ENCODE results near the gene PCDH9.

The PCDH9 gene

GRCh38 chr13:67033170-67033569 is 197.0 kb downstream of the PCDH9 start:
- Histone ChIP-seq H3K27ac (ENCODE audit: poor library complexity, severe bottlenecking) (no peak overlapping the region), H3K4me3 (ENCODE audit: severe bottlenecking) (no peak overlapping the region), H3K36me3 (ENCODE audit: low read depth) (no peaks in the 10 kb centered on the region), H3K27me3 (ENCODE audit: insufficient read depth, poor library complexity, severe bottlenecking) (no peaks in the 10 kb centered on the region), H3K9me3 (ENCODE audit: severe bottlenecking) (no peaks in the 10 kb centered on the region), H3K4me1 (ENCODE audit: insufficient read depth, poor library complexity, severe bottlenecking) (no peaks in the 10 kb centered on the region)
- ATAC-seq (ENCODE audit: low read depth) (no peak), DNase-seq (ENCODE audit: low spot score) (no peak)
- TF ChIP-seq CTCF (IDR thresholded peaks at IDR 0.05; ENCODE audit: poor library complexity, severe bottlenecking), result no peak

GRCh38 chr13:67023130-67023876 is 206.8 kb downstream of the PCDH9 start:
- no peak overlapping the region for H3K4me3 ChIP-seq (ENCODE audit: severe bottlenecking)
- no peak for TF ChIP-seq CTCF (IDR thresholded peaks at IDR 0.05; ENCODE audit: poor library complexity, severe bottlenecking)
- H3K9me3 ChIP-seq (ENCODE audit: severe bottlenecking), result no peaks in the 10 kb centered on the region
- no peaks in the 10 kb centered on the region for H3K4me1 ChIP-seq (ENCODE audit: insufficient read depth, poor library complexity, severe bottlenecking)
- ATAC-seq (ENCODE audit: low read depth), result no peak
- no peaks in the 10 kb centered on the region for H3K36me3 ChIP-seq (ENCODE audit: low read depth)
- no peaks in the 10 kb centered on the region for H3K27me3 ChIP-seq (ENCODE audit: insufficient read depth, poor library complexity, severe bottlenecking)
- DNase-seq (ENCODE audit: low spot score), result no peak
- H3K27ac ChIP-seq (ENCODE audit: poor library complexity, severe bottlenecking), result no peak overlapping the region

- Histone ChIP-seq H3K27me3 (ENCODE audit: insufficient read depth, poor library complexity, severe bottlenecking) (no peaks in the 10 kb centered on the region), H3K27ac (ENCODE audit: poor library complexity, severe bottlenecking) (no peak overlapping the region), H3K9me3 (ENCODE audit: severe bottlenecking) (no peaks in the 10 kb centered on the region), H3K4me1 (ENCODE audit: insufficient read depth, poor library complexity, severe bottlenecking) (no peaks in the 10 kb centered on the region), H3K4me3 (ENCODE audit: severe bottlenecking) (no peak overlapping the region), H3K36me3 (ENCODE audit: low read depth) (no peaks in the 10 kb centered on the region)
- no peak for ATAC-seq (ENCODE audit: low read depth)
- no peak for TF ChIP-seq CTCF (IDR thresholded peaks at IDR 0.05; ENCODE audit: poor library complexity, severe bottlenecking)
- no peak for DNase-seq (ENCODE audit: low spot score)
These were observed 211.4 kb downstream of the PCDH9 start for GRCh38 chr13:67018775-67019174.

GRCh38 chr13:67017276-67017675 is 212.9 kb downstream of the PCDH9 start:
- no peak for ATAC-seq (ENCODE audit: low read depth)
- Histone ChIP-seq H3K36me3 (ENCODE audit: low read depth) (no peaks in the 10 kb centered on the region), H3K9me3 (ENCODE audit: severe bottlenecking) (no peaks in the 10 kb centered on the region), H3K27me3 (ENCODE audit: insufficient read depth, poor library complexity, severe bottlenecking) (no peaks in the 10 kb centered on the region), H3K4me3 (ENCODE audit: severe bottlenecking) (no peak overlapping the region), H3K4me1 (ENCODE audit: insufficient read depth, poor library complexity, severe bottlenecking) (no peaks in the 10 kb centered on the region), H3K27ac (ENCODE audit: poor library complexity, severe bottlenecking) (no peak overlapping the region)
- DNase-seq (ENCODE audit: low spot score), result no peak
- TF ChIP-seq CTCF (IDR thresholded peaks at IDR 0.05; ENCODE audit: poor library complexity, severe bottlenecking), result no peak

- H3K4me3 ChIP-seq (ENCODE audit: severe bottlenecking), result no peak overlapping the region
- TF ChIP-seq CTCF (IDR thresholded peaks at IDR 0.05; ENCODE audit: poor library complexity, severe bottlenecking), result no peak
- ATAC-seq (ENCODE audit: low read depth), result no peak
- no peak overlapping the region for H3K27ac ChIP-seq (ENCODE audit: poor library complexity, severe bottlenecking)
- no peak for DNase-seq (ENCODE audit: low spot score)
- no peaks in the 10 kb centered on the region for H3K9me3 ChIP-seq (ENCODE audit: severe bottlenecking)
- no peaks in the 10 kb centered on the region for H3K4me1 ChIP-seq (ENCODE audit: insufficient read depth, poor library complexity, severe bottlenecking)
- H3K27me3 ChIP-seq (ENCODE audit: insufficient read depth, poor library complexity, severe bottlenecking), result no peaks in the 10 kb centered on the region
- H3K36me3 ChIP-seq (ENCODE audit: low read depth), result no peaks in the 10 kb centered on the region
These were observed 214.0 kb downstream of the PCDH9 start for GRCh38 chr13:67015976-67016600.
